GM23338 (cell line): ENCODE data around the gene CRKL. TPM values are rescaled to one million over a fixed set of nuclear protein-coding genes. Genes with fewer than 3 reads are reported as not detected.

ENCODE experiments used
- ATAC-seq: fragments of 200-7000 bp; cut with Tn5 transposase; 3 replicates; pipeline ENCODE4 v1.9.1; 2020
- DNase-seq: peaks from one replicate; pipeline ENCODE4 v3.0.0-alpha.2; 2015; ENCODE audit warnings: low spot score
- H2AFZ ChIP-seq: fragments of 200-600 bp; sonication (generic); 2 replicates; pipeline ENCODE4 v1.8.0; 2016; ENCODE audit warnings: antibody characterized with exemption, mild to moderate bottlenecking, moderate library complexity
- H3F3A ChIP-seq: fragments of 200-600 bp; sonication (generic); replicated peaks from 2 replicates; pipeline ENCODE4 v1.8.0; 2017; ENCODE audit warnings: antibody characterized with exemption, mixed run types, low read depth
- H3K27ac ChIP-seq: fragments of 200-600 bp; sonication (generic); 2 replicates; pipeline ENCODE4 v1.6.1; 2016; ENCODE audit warnings: low read depth
- H3K27me3 ChIP-seq: fragments of 200-600 bp; sonication (generic); 2 replicates; pipeline ENCODE4 v1.8.0; 2016; ENCODE audit warnings: mild to moderate bottlenecking, mixed run types, moderate library complexity; ENCODE audit not compliant: insufficient read depth
- H3K36me3 ChIP-seq: fragments of 200-600 bp; sonication (generic); 2 replicates; pipeline ENCODE4 v1.8.0; 2016; ENCODE audit warnings: mild to moderate bottlenecking; ENCODE audit not compliant: insufficient read depth
- H3K4me1 ChIP-seq: fragments of 200-600 bp; sonication (generic); 2 replicates; pipeline ENCODE4 v1.8.0; 2016; ENCODE audit warnings: mild to moderate bottlenecking, moderate library complexity; ENCODE audit not compliant: insufficient read depth
- H3K4me2 ChIP-seq: fragments of 200-600 bp; sonication (generic); 2 replicates; pipeline ENCODE4 v1.7.1; 2017; ENCODE audit warnings: mixed run types
- H3K4me3 ChIP-seq: fragments of 200-600 bp; sonication (generic); 2 replicates; pipeline ENCODE4 v1.6.1; 2016; ENCODE audit warnings: mixed run types
- H3K79me2 ChIP-seq: fragments of 200-600 bp; sonication (generic); replicated peaks from 2 replicates; pipeline ENCODE4 v1.8.0; 2017; ENCODE audit warnings: mild to moderate bottlenecking; ENCODE audit not compliant: insufficient read depth
- H3K9me2 ChIP-seq: fragments of 200-600 bp; sonication (generic); 2 replicates; pipeline ENCODE4 v1.8.0; 2017; ENCODE audit not compliant: insufficient read depth
- H4K20me1 ChIP-seq: fragments of 200-600 bp; sonication (generic); replicated peaks from 2 replicates; pipeline ENCODE4 v1.8.0; 2017; ENCODE audit warnings: mild to moderate bottlenecking; ENCODE audit not compliant: insufficient read depth
- H3K27ac Mint-ChIP-seq: 2 replicates; pipeline ENCODE4 v1.8.0; 2020; ENCODE audit warnings: inconsistent platforms, mild to moderate bottlenecking, moderate library complexity, mixed read lengths
- H3K27me3 Mint-ChIP-seq: 3 replicates; pipeline ENCODE4 v1.8.0; 2022; ENCODE audit warnings: low read depth, mild to moderate bottlenecking, moderate library complexity, mixed read lengths, inconsistent platforms; ENCODE audit not compliant: insufficient read depth, poor library complexity
- H3K36me3 Mint-ChIP-seq: 3 replicates; pipeline ENCODE4 v1.8.0; 2021; ENCODE audit warnings: low read depth, mild to moderate bottlenecking, inconsistent platforms, moderate library complexity, mixed read lengths
- H3K4me1 Mint-ChIP-seq: 3 replicates; pipeline ENCODE4 v1.8.0; 2020; ENCODE audit warnings: mild to moderate bottlenecking, inconsistent platforms, mixed read lengths
- H3K4me3 Mint-ChIP-seq: 3 replicates; pipeline ENCODE4 v1.8.0; 2021; ENCODE audit warnings: moderate library complexity, mild to moderate bottlenecking, inconsistent platforms, mixed read lengths
- H3K9me3 Mint-ChIP-seq: 3 replicates; pipeline ENCODE4 v1.8.0; 2020; ENCODE audit warnings: moderate library complexity, mild to moderate bottlenecking, inconsistent platforms, mixed read lengths
- CREB1 ChIP-seq: fragments of 250-450 bp; sonication (Bioruptor Pico); IDR thresholded peaks from 2 replicates; pipeline ENCODE4 v1.5.0; 2020; ENCODE audit warnings: low read depth, mild to moderate bottlenecking, moderate library complexity
- CTCF ChIP-seq, 2 experiments: fragments of 200-600 bp in 1 of 2; sonication (generic) in 1 of 2; conservative IDR thresholded peaks; 2 replicates each; pipeline versions ENCODE4 v1.5.1 to v1.6.1; 2016 to 2017; ENCODE audit warnings: antibody characterized with exemption in 2 of 2, low read depth in 2 of 2, mild to moderate bottlenecking in 2 of 2, moderate library complexity in 1 of 2
- ETS1 ChIP-seq: IDR thresholded peaks from 2 replicates; pipeline ENCODE4 v1.6.1; 2016; ENCODE audit warnings: antibody characterized with exemption
- EZH2 ChIP-seq: fragments of 200-600 bp; sonication (generic); IDR thresholded peaks from one replicate; pipeline ENCODE4 v1.8.0; 2017; ENCODE audit warnings: antibody characterized with exemption, mild to moderate bottlenecking, low read depth; ENCODE audit not compliant: unreplicated experiment
- EZH2phosphoT487 ChIP-seq: fragments of 200-600 bp; sonication (generic); IDR thresholded peaks from one replicate; pipeline ENCODE4 v1.8.1; 2018; ENCODE audit warnings: antibody characterized with exemption; ENCODE audit not compliant: unreplicated experiment
- JUNB ChIP-seq: IDR thresholded peaks from one replicate; pipeline ENCODE4 v1.6.1; 2016; ENCODE audit warnings: antibody characterized with exemption; ENCODE audit not compliant: unreplicated experiment
- NANOG ChIP-seq: IDR thresholded peaks from 2 replicates; pipeline ENCODE4 v1.6.1; 2016; ENCODE audit warnings: antibody characterized with exemption, borderline replicate concordance
- POLR2AphosphoS5 ChIP-seq: IDR thresholded peaks from 2 replicates; pipeline ENCODE4 v1.6.1; 2016; ENCODE audit warnings: antibody characterized with exemption, low read depth
- REST ChIP-seq: IDR thresholded peaks from one replicate; pipeline ENCODE4 v1.6.1; 2018; ENCODE audit warnings: antibody characterized with exemption; ENCODE audit not compliant: unreplicated experiment
- STAT1 ChIP-seq: IDR thresholded peaks from one replicate; pipeline ENCODE4 v1.6.1; 2016; ENCODE audit warnings: antibody characterized with exemption; ENCODE audit not compliant: unreplicated experiment
- ZNF114 ChIP-seq: fragments of 250-450 bp; sonication (Bioruptor Pico); IDR thresholded peaks from 2 replicates; pipeline ENCODE4 v1.5.0; 2020; ENCODE audit warnings: mild to moderate bottlenecking, moderate library complexity
- ZNF331 ChIP-seq: fragments of 250-450 bp; sonication (Bioruptor Pico); IDR thresholded peaks from 2 replicates; pipeline ENCODE4 v1.5.0; 2020; ENCODE audit warnings: low read depth, mild to moderate bottlenecking, moderate library complexity
- ZNF462 ChIP-seq: fragments of 250-450 bp; sonication (Bioruptor Pico); IDR thresholded peaks from 2 replicates; pipeline ENCODE4 v1.5.0; 2020; ENCODE audit warnings: mild to moderate bottlenecking, moderate library complexity
- polyA plus RNA-seq: library from polyadenylated mRNA; unstranded; fragments of >200 nt; fragmentation: Nextera tagmentation; extraction: Ambion mirVana; gene quantifications from 2 replicates; pipeline ENCODE4 v1.2.1, GENCODE V29; 2016
- total RNA-seq: library from RNA; depleted of rRNA; stranded (reverse); fragments of >200 nt; shearing (Covaris generic); gene quantifications from 2 replicates; pipeline ENCODE4 v1.2.3, GENCODE V29; 2014

The CRKL gene
- total and polyA plus RNA-seq, 2 experiments from 2014 or later = 39.5 to 104 TPM

GRCh38 chr22:20992056-20992442 lies 74.8 kb downstream of the CRKL start:
- DNase-seq = no peak
- Histone ChIP-seq H3K4me3 (no peak overlapping the region), H3K9me2 (no peaks in the 10 kb centered on the region), H4K20me1 (no peaks in the 10 kb centered on the region), H3K4me1 (no peaks in the 10 kb centered on the region), H3K27ac (no peak overlapping the region), H3F3A (no peaks in the 10 kb centered on the region), H2AFZ (no peak overlapping the region), H3K4me2 (no peak overlapping the region), H3K79me2 (no peaks in the 10 kb centered on the region), H3K36me3 (no peaks in the 10 kb centered on the region), H3K27me3 (no peaks in the 10 kb centered on the region)
- no peaks in the 10 kb centered on the region for H3K9me3 Mint-ChIP-seq
- ATAC-seq = no peak
- no peaks in the 10 kb centered on the region; the same call in 2 of the 3 replicates for H3K4me1 Mint-ChIP-seq
- TF ChIP-seq JUNB (no peak), STAT1 (no peak), EZH2 (no peak), POLR2AphosphoS5 (no peak), ZNF462 (CRISPR knock-in tag) (no peak), CTCF (conservative IDR thresholded peaks at IDR 0.05; ENCODE audit: low read depth in 2 of 2) (no peak), ZNF114 (CRISPR knock-in tag) (no peak), EZH2phosphoT487 (no peak), NANOG (no peak), CREB1 (CRISPR knock-in tag) (no peak), ZNF331 (no peak), REST (no peak), ETS1 (no peak)
- H3K4me3 Mint-ChIP-seq = no peak overlapping the region
- peaks cover 6% of the 10 kb centered on the region for H3K27me3 Mint-ChIP-seq
- H3K27ac Mint-ChIP-seq = no peak overlapping the region
- peaks cover 11% of the 10 kb centered on the region; the same call in 2 of the 3 replicates for H3K36me3 Mint-ChIP-seq
